ENCODE results near the gene ANKRD52. TPM values are rescaled to one million over a fixed set of nuclear protein-coding genes. Genes with fewer than 3 reads are reported as not detected.

The ANKRD52 gene
- polyA plus RNA-seq (2013, experiment 1 of 2) = 26.4 TPM
- 25.2 TPM for polyA plus RNA-seq (2013, experiment 2 of 2)

DNA sequence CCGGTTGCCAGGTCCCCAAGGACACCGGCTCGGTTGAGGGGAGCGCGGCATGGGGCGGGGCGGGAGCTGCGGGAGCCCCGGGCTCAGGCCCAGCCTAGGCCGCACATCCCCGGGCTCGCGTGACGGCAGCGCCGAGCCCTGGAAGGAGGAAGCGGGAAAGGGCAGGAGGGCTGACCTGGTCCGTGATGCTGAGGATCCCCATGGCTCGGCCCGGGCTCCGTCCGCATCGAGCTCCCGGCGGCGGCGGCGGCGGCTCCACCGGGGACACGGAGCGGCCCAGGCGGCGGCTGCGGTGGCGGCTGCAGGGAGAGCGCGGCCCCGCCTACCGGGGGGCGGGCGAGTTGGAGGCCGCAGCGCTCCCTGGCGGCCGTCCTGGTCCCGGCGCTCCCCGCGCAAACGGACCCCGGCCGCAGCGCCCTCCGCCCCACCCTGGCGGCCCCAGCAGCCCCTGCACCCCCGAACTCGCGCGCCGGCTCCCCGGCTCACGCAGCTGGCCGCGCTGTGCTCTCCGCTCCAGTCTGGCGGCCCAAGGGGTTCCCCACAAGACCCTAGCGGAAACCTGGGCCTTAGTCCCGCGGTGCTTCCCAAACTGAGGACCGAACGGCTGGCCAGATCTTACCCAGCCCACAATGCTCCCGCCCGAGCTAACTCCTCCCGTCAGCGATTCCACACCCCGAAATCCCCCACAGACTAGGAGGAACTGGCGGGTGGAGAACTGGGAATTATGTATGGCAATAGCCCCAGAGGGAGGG is at the start of gene ANKRD52:
TSS of gene ANKRD52 (minus strand) at position 317 of the 752 bp plus-strand sequence. CDS start at position 202, 115 bp downstream.
- H3K4ac ChIP-seq (ENCODE audit: low read depth in 1 of 2, low read length in 2 of 2) = peak within 1 kb of the TSS; percentile 68 to 89
- peaks cover 27 to 36% of the 10 kb centered on the region in 2 experiments for H3K36me3 ChIP-seq (ENCODE audit: control insufficient read depth in 1 of 2, insufficient read depth in 2 of 2, low read depth in 1 of 2, low read length in 2 of 2)
- H3K9ac ChIP-seq (ENCODE audit: low read length) = peak within 1 kb of the TSS; percentile 92
- H2AFZ ChIP-seq (ENCODE audit: low read depth, low read length) = peak within 1 kb of the TSS; percentile 78
- peaks cover 16% of the 10 kb centered on the region for H3K79me1 ChIP-seq (replicated peaks; ENCODE audit: low read length, poor library complexity, severe bottlenecking)
- peak within 1 kb of the TSS; percentile 78 for H3K27ac ChIP-seq (ENCODE audit: low read length, poor library complexity, severe bottlenecking)
- peak within 1 kb of the TSS; percentile 63 for H4K91ac ChIP-seq (ENCODE audit: low read length)
- peak within 1 kb of the TSS in 1 of 2 experiments; percentile 57 for H3K23ac ChIP-seq (ENCODE audit: low read length in 2 of 2)
- peak within 1 kb of the TSS in 1 of 2 experiments; percentile 95 for H3K14ac ChIP-seq (ENCODE audit: low read length in 2 of 2)
- H2BK15ac ChIP-seq (ENCODE audit: low read depth, poor library complexity, severe bottlenecking) = peak within 1 kb of the TSS; percentile 83
- H3K4me3 ChIP-seq (ENCODE audit: insufficient read depth in 1 of 2, low read depth in 1 of 2, low read length in 2 of 2) = peak within 1 kb of the TSS; percentile 70 to 97
- no peaks in the 10 kb centered on the region for H3K27me3 ChIP-seq (ENCODE audit: control insufficient read depth in 1 of 2, insufficient read depth in 1 of 2, low read length in 2 of 2)
- H3K9me3 ChIP-seq (ENCODE audit: control insufficient read depth, low read length) = no peaks in the 10 kb centered on the region
- H2BK5ac ChIP-seq (ENCODE audit: low read depth, low read length, poor library complexity, severe bottlenecking) = peak within 1 kb of the TSS; percentile 83
- peak within 1 kb of the TSS; percentile 90 for H2BK120ac ChIP-seq (ENCODE audit: low read depth, low read length)
- peak within 1 kb of the TSS in 1 of 2 experiments; percentile 68 for H2BK12ac ChIP-seq (ENCODE audit: low read length in 2 of 2)
- H3K4me1 ChIP-seq (ENCODE audit: control insufficient read depth, insufficient read depth, low read depth, low read length) = peaks cover 18% of the 10 kb centered on the region
- peak within 1 kb of the TSS; percentile 64 for H3K4me2 ChIP-seq (ENCODE audit: low read length, poor library complexity, severe bottlenecking)
- WGBS = 0% methylated on average over 38 of the region's 78 CpGs
- DNase-seq = peak; percentile 77
- peak within 1 kb of the TSS; percentile 92 for H4K8ac ChIP-seq (ENCODE audit: low read length)
- peak within 1 kb of the TSS; percentile 96 to 97 for H3K18ac ChIP-seq (ENCODE audit: low read depth in 1 of 2, low read length in 2 of 2)
- H2AK5ac ChIP-seq (ENCODE audit: low read length, severe bottlenecking) = peak within 1 kb of the TSS; percentile 26

DNA sequence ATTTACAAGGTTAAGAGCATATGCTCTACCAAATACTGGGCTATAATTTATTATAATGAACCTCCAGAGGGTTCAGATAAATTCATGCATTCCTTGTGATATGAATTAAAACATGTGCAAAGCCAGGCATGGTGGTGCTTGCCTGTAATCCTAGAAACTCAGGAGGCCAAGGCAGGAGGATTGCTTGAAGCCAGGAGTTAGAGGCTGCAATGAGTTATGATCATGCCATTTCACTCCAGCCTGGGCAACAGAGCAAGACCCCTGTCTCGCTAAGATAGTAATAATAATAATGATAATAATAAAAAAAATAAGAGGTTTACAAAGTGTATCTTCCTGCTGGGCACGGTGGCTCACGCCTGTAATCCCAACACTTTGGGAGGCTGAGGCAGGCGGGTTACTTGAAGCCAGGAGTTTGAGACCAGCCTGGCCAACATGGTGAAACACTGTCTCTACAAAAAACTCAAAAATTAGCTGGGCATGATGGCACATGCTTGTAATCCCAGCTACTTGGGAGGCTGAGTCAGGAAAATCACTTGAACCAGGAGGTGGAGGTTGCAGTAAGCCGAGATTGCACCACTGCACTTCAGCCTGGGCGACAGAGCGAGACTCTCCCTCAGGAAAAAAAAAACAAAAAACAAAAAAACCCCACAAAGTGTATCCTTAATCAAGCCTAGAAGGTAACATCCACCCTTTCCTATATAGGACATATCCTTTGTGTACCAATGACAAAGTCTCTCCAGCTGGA is 49.2 kb upstream of the ANKRD52 start:
- Histone ChIP-seq H2BK5ac (ENCODE audit: low read depth, low read length, poor library complexity, severe bottlenecking) (no peak overlapping the region), H3K4me3 (ENCODE audit: insufficient read depth in 1 of 2, low read depth in 1 of 2, low read length in 2 of 2) (no peak overlapping the region), H3K14ac (ENCODE audit: low read length in 2 of 2) (no peak overlapping the region), H3K79me1 (replicated peaks; ENCODE audit: low read length, poor library complexity, severe bottlenecking) (peaks cover 15% of the 10 kb centered on the region), H3K4me1 (ENCODE audit: control insufficient read depth, insufficient read depth, low read depth, low read length) (peaks cover 2% of the 10 kb centered on the region), H3K27me3 (ENCODE audit: control insufficient read depth in 1 of 2, insufficient read depth in 1 of 2, low read length in 2 of 2) (no peaks in the 10 kb centered on the region), H4K91ac (ENCODE audit: low read length) (no peak overlapping the region), H2BK15ac (ENCODE audit: low read depth, poor library complexity, severe bottlenecking) (no peak overlapping the region), H2BK12ac (ENCODE audit: low read length in 2 of 2) (no peak overlapping the region), H4K8ac (ENCODE audit: low read length) (no peak overlapping the region), H3K27ac (ENCODE audit: low read length, poor library complexity, severe bottlenecking) (peak overlapping the region; percentile 20), H2AFZ (ENCODE audit: low read depth, low read length) (no peak overlapping the region), H3K23ac (ENCODE audit: low read length in 2 of 2) (no peak overlapping the region), H2BK120ac (ENCODE audit: low read depth, low read length) (no peak overlapping the region), H3K4ac (ENCODE audit: low read depth in 1 of 2, low read length in 2 of 2) (no peak overlapping the region), H3K9ac (ENCODE audit: low read length) (no peak overlapping the region), H3K9me3 (ENCODE audit: control insufficient read depth, low read length) (no peaks in the 10 kb centered on the region), H3K18ac (ENCODE audit: low read depth in 1 of 2, low read length in 2 of 2) (no peak overlapping the region), H3K36me3 (ENCODE audit: control insufficient read depth in 1 of 2, insufficient read depth in 2 of 2, low read depth in 1 of 2, low read length in 2 of 2) (peaks cover 37 to 69% of the 10 kb centered on the region in 2 experiments), H2AK5ac (ENCODE audit: low read length, severe bottlenecking) (no peak overlapping the region), H3K4me2 (ENCODE audit: low read length, poor library complexity, severe bottlenecking) (no peak overlapping the region)
- DNase-seq = no peak
- 97% methylated on average over 6 of the region's 7 CpGs for WGBS

DNA sequence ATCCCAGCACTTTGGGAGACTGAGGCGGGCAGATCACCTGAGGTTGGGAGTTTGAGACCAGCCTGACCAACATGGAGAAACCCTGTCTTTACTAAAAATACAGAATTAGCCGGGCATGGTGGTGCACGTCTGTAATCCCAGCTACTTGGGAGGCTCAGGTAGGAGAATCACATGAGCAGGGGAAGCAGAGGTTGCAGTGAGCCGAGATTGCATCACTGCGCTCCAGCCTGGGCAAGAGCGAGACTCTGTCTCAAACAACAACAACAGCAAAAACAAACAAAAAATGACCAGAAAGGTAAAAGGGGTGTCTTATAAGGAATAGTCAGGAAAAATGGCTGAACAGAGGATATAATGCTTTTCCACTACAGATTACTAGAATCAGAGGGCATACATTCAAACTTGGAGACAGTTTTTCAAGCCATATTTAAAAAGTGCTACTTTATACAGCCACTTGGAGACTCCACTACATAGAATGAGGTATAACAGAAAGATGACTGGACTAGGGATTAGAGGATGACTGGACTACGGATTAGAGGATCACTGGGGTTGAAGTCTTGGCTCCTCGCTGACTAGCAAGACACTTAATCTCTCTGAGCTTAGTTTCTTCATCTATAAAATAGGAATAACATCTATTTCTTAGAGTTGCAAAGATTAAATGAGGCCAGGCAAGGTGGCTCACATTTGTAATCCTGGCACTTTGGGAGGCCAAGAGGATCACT is 46.8 kb upstream of the ANKRD52 start:
- Histone ChIP-seq H3K4me3 (ENCODE audit: insufficient read depth in 1 of 2, low read depth in 1 of 2, low read length in 2 of 2) (no peak overlapping the region), H3K27ac (ENCODE audit: low read length, poor library complexity, severe bottlenecking) (no peak overlapping the region), H3K79me1 (replicated peaks; ENCODE audit: low read length, poor library complexity, severe bottlenecking) (peaks cover 16% of the 10 kb centered on the region), H2BK120ac (ENCODE audit: low read depth, low read length) (no peak overlapping the region), H4K91ac (ENCODE audit: low read length) (no peak overlapping the region), H3K9me3 (ENCODE audit: control insufficient read depth, low read length) (no peaks in the 10 kb centered on the region), H2AK5ac (ENCODE audit: low read length, severe bottlenecking) (no peak overlapping the region), H3K23ac (ENCODE audit: low read length in 2 of 2) (no peak overlapping the region), H3K14ac (ENCODE audit: low read length in 2 of 2) (no peak overlapping the region), H3K18ac (ENCODE audit: low read depth in 1 of 2, low read length in 2 of 2) (no peak overlapping the region), H2BK12ac (ENCODE audit: low read length in 2 of 2) (no peak overlapping the region), H2BK5ac (ENCODE audit: low read depth, low read length, poor library complexity, severe bottlenecking) (no peak overlapping the region), H3K4ac (ENCODE audit: low read depth in 1 of 2, low read length in 2 of 2) (no peak overlapping the region), H2BK15ac (ENCODE audit: low read depth, poor library complexity, severe bottlenecking) (no peak overlapping the region), H3K4me2 (ENCODE audit: low read length, poor library complexity, severe bottlenecking) (no peak overlapping the region), H4K8ac (ENCODE audit: low read length) (no peak overlapping the region), H3K9ac (ENCODE audit: low read length) (no peak overlapping the region), H3K4me1 (ENCODE audit: control insufficient read depth, insufficient read depth, low read depth, low read length) (peaks cover 13% of the 10 kb centered on the region), H2AFZ (ENCODE audit: low read depth, low read length) (no peak overlapping the region), H3K36me3 (ENCODE audit: control insufficient read depth in 1 of 2, insufficient read depth in 2 of 2, low read depth in 1 of 2, low read length in 2 of 2) (peaks cover 25 to 57% of the 10 kb centered on the region in 2 experiments), H3K27me3 (ENCODE audit: control insufficient read depth in 1 of 2, insufficient read depth in 1 of 2, low read length in 2 of 2) (no peaks in the 10 kb centered on the region)
- 93% methylated on average over 3 of the region's 8 CpGs for WGBS
- DNase-seq = no peak
